SU-DHL-6 (cell line): ENCODE measurements around the gene KRT71.

Experiments used
- H2AFZ ChIP-seq: fragments of 200-600 bp; sonication (generic); 2 replicates; pipeline ENCODE4 v1.6.1; 2014; ENCODE audit warnings: low read depth, mild to moderate bottlenecking, moderate library complexity, mixed read lengths, antibody characterized with exemption, low read length; ENCODE audit not compliant: severe bottlenecking
- H3F3A ChIP-seq: fragments of 200-600 bp; shearing (Covaris generic); 2 replicates; pipeline ENCODE4 v1.6.0; 2016; ENCODE audit warnings: antibody characterized with exemption, mild to moderate bottlenecking; ENCODE audit not compliant: insufficient read depth
- H3K27ac ChIP-seq: fragments of 200-600 bp; sonication (generic); 2 replicates; pipeline ENCODE4 v1.5.1; 2016; ENCODE audit warnings: low read depth, mild to moderate bottlenecking, low read length, moderate library complexity, mixed read lengths
- H3K27me3 ChIP-seq: fragments of 200-600 bp; sonication (generic), shearing (Covaris generic); 2 replicates; pipeline ENCODE4 v1.6.0; 2014; ENCODE audit warnings: mild to moderate bottlenecking, low read length
- H3K36me3 ChIP-seq: fragments of 200-600 bp; sonication (generic); 2 replicates; pipeline ENCODE4 v1.6.1; 2014; ENCODE audit warnings: mild to moderate bottlenecking, low read length, mixed read lengths
- H3K4me2 ChIP-seq: fragments of 300-600, 200-600 bp; shearing (Covaris generic), sonication (generic); 2 replicates; pipeline ENCODE4 v1.6.0; 2014; ENCODE audit warnings: low read length, low read depth, mild to moderate bottlenecking; ENCODE audit not compliant: poor library complexity, severe bottlenecking
- H3K4me3 ChIP-seq: fragments of 200-600 bp; sonication (generic); 2 replicates; pipeline ENCODE4 v1.5.1; 2014; ENCODE audit warnings: antibody characterized with exemption, low read length, mild to moderate bottlenecking, mixed read lengths; ENCODE audit not compliant: insufficient read depth, poor library complexity, severe bottlenecking
- H3K79me2 ChIP-seq: fragments of 200-600 bp; sonication (generic); 2 replicates; pipeline ENCODE4 v1.6.1; 2014; ENCODE audit warnings: mild to moderate bottlenecking, low read length, moderate library complexity; ENCODE audit not compliant: insufficient read depth
- H3K9ac ChIP-seq: fragments of 200-600 bp; sonication (generic); 2 replicates; pipeline ENCODE4 v1.7.0; 2014; ENCODE audit warnings: mild to moderate bottlenecking, low read length
- H3K9me2 ChIP-seq: fragments of 200-600 bp; sonication (generic); replicated peaks from 2 replicates; pipeline ENCODE4 v1.6.1; 2014; ENCODE audit warnings: low read length; ENCODE audit not compliant: insufficient read depth
- H3K9me3 ChIP-seq: fragments of 200-600 bp; sonication (generic); 2 replicates; pipeline ENCODE4 v1.6.1; 2014; ENCODE audit warnings: low read length, mixed read lengths; ENCODE audit not compliant: insufficient read depth
- H4K20me1 ChIP-seq: fragments of 200-600 bp; sonication (generic); 2 replicates; pipeline ENCODE4 v1.6.1; 2014; ENCODE audit warnings: low read depth, mild to moderate bottlenecking, antibody characterized with exemption, low read length, moderate library complexity, mixed read lengths
- EZH2phosphoT487 ChIP-seq: fragments of 200-600 bp; sonication (generic), shearing (Covaris generic); conservative IDR thresholded peaks from 2 replicates; pipeline ENCODE4 v1.6.1; 2018; ENCODE audit warnings: mild to moderate bottlenecking, antibody characterized with exemption, low read length, moderate library complexity, mixed read lengths
- TF ChIP-seq, protein P1 (sequence below): fragments of 200-600 bp; sonication (generic); IDR thresholded peaks from one replicate; pipeline ENCODE4 v1.5.1; 2017; ENCODE audit warnings: antibody characterized with exemption, mild to moderate bottlenecking, low read length, moderate library complexity; ENCODE audit not compliant: insufficient read depth, poor library complexity, severe bottlenecking

KRT71 gene

DNA sequence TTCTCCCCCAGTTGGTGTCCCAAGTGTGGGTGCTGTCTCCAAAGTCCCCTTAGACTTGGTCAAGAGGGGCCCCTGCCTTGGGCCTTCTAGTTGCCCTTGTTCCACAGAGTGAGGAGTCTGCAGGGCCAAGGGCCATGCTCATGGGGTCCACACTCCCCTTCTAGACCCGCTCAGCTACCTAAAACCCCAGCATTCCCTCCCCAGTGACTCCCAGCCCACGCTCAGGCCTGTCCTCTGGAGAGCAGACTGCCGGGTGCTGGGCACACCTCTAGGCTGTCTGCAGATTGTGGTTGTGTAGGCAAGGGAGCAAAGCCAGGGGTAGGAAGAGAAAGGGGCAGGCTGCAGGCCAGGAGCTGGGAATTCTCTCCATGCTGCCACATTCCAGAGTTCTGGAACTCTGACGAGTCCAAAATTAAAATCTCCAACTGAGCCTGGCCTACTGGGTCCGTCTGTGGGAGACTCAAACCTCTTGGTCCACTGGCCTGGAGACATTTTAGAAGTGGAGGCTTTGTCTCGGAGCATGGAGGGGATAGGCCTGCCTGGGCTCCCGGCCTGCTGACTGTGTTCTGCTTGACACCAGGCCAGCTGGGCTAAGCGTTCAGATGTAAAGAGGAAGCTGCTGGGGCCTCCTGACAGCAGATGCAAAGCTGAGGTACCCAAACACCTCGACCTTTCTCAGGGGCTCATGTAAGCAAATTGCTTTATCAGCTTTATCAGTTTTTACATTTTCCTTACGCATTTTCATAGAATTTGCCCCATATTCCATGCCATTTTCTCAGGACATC lies 19.1 kb downstream of the KRT71 start:
- Histone ChIP-seq H3K9me2 (no peaks in the 10 kb centered on the region), H3K9me3 (no peaks in the 10 kb centered on the region), H3F3A (no peaks in the 10 kb centered on the region), H3K4me3 (no peak overlapping the region), H3K27ac (no peak overlapping the region), H3K4me2 (no peak overlapping the region), H4K20me1 (no peaks in the 10 kb centered on the region), H3K27me3 (no peaks in the 10 kb centered on the region), H3K9ac (no peak overlapping the region), H3K36me3 (no peaks in the 10 kb centered on the region), H3K79me2 (no peaks in the 10 kb centered on the region), H2AFZ (no peak overlapping the region)
- no peak for TF ChIP-seq EZH2phosphoT487
- TF ChIP-seq, protein P1, sequence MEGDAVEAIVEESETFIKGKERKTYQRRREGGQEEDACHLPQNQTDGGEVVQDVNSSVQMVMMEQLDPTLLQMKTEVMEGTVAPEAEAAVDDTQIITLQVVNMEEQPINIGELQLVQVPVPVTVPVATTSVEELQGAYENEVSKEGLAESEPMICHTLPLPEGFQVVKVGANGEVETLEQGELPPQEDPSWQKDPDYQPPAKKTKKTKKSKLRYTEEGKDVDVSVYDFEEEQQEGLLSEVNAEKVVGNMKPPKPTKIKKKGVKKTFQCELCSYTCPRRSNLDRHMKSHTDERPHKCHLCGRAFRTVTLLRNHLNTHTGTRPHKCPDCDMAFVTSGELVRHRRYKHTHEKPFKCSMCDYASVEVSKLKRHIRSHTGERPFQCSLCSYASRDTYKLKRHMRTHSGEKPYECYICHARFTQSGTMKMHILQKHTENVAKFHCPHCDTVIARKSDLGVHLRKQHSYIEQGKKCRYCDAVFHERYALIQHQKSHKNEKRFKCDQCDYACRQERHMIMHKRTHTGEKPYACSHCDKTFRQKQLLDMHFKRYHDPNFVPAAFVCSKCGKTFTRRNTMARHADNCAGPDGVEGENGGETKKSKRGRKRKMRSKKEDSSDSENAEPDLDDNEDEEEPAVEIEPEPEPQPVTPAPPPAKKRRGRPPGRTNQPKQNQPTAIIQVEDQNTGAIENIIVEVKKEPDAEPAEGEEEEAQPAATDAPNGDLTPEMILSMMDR = no peak

DNA sequence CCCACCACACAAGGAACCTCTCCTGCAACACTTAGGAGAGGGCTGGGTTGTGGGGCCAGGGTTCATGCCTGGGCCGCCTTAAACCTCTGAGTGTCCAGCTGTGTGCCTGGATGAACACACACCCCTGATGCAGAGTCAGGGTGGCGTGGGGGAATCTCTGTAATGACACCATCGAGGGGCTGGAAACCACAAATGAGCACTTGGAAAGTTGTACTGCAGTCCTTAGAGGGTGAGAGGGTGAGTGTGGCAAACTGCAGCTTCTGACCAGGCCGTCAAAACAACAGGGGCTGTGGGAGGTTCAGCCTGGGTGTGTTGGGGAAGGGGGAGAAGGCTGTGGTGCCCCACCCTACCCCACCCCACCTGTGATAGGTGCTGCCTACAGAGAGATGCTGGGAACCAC lies 20.3 kb downstream of the KRT71 start:
- no peak overlapping the region for H3K4me2 ChIP-seq
- H2AFZ ChIP-seq = no peak overlapping the region
- no peak overlapping the region for H3K4me3 ChIP-seq
- no peak overlapping the region for H3K9ac ChIP-seq
- H4K20me1 ChIP-seq = no peaks in the 10 kb centered on the region
- no peaks in the 10 kb centered on the region for H3K9me2 ChIP-seq
- TF ChIP-seq, protein P1 = no peak
- no peak for TF ChIP-seq EZH2phosphoT487
- no peaks in the 10 kb centered on the region for H3K9me3 ChIP-seq
- H3K27ac ChIP-seq = no peak overlapping the region
- no peaks in the 10 kb centered on the region for H3F3A ChIP-seq
- no peaks in the 10 kb centered on the region for H3K36me3 ChIP-seq
- no peaks in the 10 kb centered on the region for H3K27me3 ChIP-seq
- H3K79me2 ChIP-seq = no peaks in the 10 kb centered on the region

DNA sequence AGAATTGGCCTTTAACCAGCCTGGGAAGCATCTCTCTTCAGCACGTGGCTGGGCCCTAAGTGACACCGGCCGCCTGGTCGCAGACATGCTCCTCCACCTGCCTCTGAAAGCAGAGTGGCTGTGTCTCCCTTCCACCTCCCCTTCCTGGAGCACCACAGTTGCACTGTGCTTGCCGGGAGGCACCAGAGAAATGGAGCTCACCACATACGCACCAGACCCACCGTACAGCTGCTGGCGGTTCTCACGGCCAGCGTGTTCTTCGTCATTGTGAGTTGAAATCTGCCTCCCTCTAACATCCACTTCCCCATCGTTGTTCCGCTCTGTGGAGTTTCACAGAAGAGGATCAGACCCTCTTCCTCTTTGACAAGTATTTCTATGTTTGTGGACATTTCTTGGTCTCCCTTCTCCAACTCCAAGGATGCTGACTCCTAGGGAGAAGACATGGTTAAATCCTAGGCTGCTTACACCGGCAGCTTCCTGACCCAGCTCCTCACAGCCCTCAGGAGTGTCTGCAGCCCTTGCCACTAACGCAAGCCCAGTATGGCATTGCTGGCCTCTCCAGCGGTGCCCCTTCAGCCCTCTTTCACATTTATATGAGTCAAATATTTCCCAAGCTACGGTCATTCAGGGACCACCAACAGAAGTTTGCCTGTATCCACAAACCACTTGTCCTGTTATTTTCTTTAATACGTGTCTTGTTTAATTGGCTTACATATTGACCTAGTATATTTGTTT lies 21.2 kb downstream of the KRT71 start:
- Histone ChIP-seq H3K4me3 (no peak overlapping the region), H3K9me3 (no peaks in the 10 kb centered on the region), H3K4me2 (no peak overlapping the region), H3F3A (no peaks in the 10 kb centered on the region), H3K9ac (no peak overlapping the region), H4K20me1 (no peaks in the 10 kb centered on the region), H3K27me3 (no peaks in the 10 kb centered on the region), H3K36me3 (no peaks in the 10 kb centered on the region), H3K9me2 (no peaks in the 10 kb centered on the region), H3K27ac (no peak overlapping the region), H2AFZ (no peak overlapping the region), H3K79me2 (no peaks in the 10 kb centered on the region)
- no peak for TF ChIP-seq EZH2phosphoT487
- TF ChIP-seq, protein P1 = no peak
